ENCODE results near the gene CYB5D1.
A peak's percentile ranks its signal among the peaks of the same experiment; 100 is the strongest.

The CYB5D1 gene

GRCh38 chr17:7838090-7839075 is 19.4 kb upstream of the CYB5D1 start:
- no peak for TF ChIP-seq CTCF (IDR thresholded peaks at IDR 0.05)
- peak overlapping the region in 1 of 2 donors; percentile 99 for H3K27ac ChIP-seq
- H3K4me3 ChIP-seq = peak overlapping the region; percentile 35
- peak; percentile 73 for DNase-seq (ENCODE audit: low spot score)

GRCh38 chr17:7839190-7839875 is 18.5 kb upstream of the CYB5D1 start:
- Histone ChIP-seq H3K4me3 (no peak overlapping the region), H3K27ac (peak overlapping the region in 1 of 2 donors; percentile 99)
- DNase-seq (ENCODE audit: low spot score) = peak; percentile 74
- TF ChIP-seq CTCF (IDR thresholded peaks at IDR 0.05) = no peak

GRCh38 chr17:7839876-7840261 is 17.9 kb upstream of the CYB5D1 start:
- no peak overlapping the region for H3K4me3 ChIP-seq
- peak; percentile 68 for DNase-seq (ENCODE audit: low spot score)
- no peak for TF ChIP-seq CTCF (IDR thresholded peaks at IDR 0.05)
- peak overlapping the region in 1 of 2 donors; percentile 8 for H3K27ac ChIP-seq

GRCh38 chr17:7840441-7840840 is 17.4 kb upstream of the CYB5D1 start:
- Histone ChIP-seq H3K4me3 (no peak overlapping the region), H3K27ac (peak overlapping the region; percentile 8 to 93)
- DNase-seq (ENCODE audit: low spot score) = no peak
- no peak for TF ChIP-seq CTCF (IDR thresholded peaks at IDR 0.05)

GRCh38 chr17:7840875-7841274 is 16.9 kb upstream of the CYB5D1 start:
- Histone ChIP-seq H3K4me3 (peak overlapping the region; percentile 76), H3K27ac (peak overlapping the region; percentile 93)
- no peak for DNase-seq (ENCODE audit: low spot score)
- no peak for TF ChIP-seq CTCF (IDR thresholded peaks at IDR 0.05)

GRCh38 chr17:7841396-7841914 is 16.3 kb upstream of the CYB5D1 start:
- DNase-seq (ENCODE audit: low spot score) = peak; percentile 96
- H3K27ac ChIP-seq = peak overlapping the region; percentile 93
- peak overlapping the region; percentile 76 for H3K4me3 ChIP-seq
- no peak for TF ChIP-seq CTCF (IDR thresholded peaks at IDR 0.05)
